GM10847 (cell line): ENCODE results near the gene SRP68.

Experiments used
- POLR2A ChIP-seq: IDR thresholded peaks from 2 replicates; pipeline ENCODE4 v1.6.1; 2011; ENCODE audit not compliant: insufficient read length; ENCODE audit errors: extremely low read depth

The SRP68 gene

GRCh38 chr17:76005263-76006149 is 66.8 kb downstream of the SRP68 start:
- no peak for TF ChIP-seq POLR2A

GRCh38 chr17:76004750-76005262 is 67.5 kb downstream of the SRP68 start:
- TF ChIP-seq POLR2A, result no peak

GRCh38 chr17:76003915-76004314 is 68.4 kb downstream of the SRP68 start:
- TF ChIP-seq POLR2A, result no peak

GRCh38 chr17:76002100-76002499 is 70.2 kb downstream of the SRP68 start:
- no peak for TF ChIP-seq POLR2A

GRCh38 chr17:76000755-76001521 is 71.4 kb downstream of the SRP68 start, which contains the start of gene CDK3:
CDK3 (plus strand) TSS chr17:76000855; CDS start chr17:76001426, 571 bp downstream.
- TF ChIP-seq POLR2A, result no peak

- TF ChIP-seq POLR2A, result no peak
Observed at GRCh38 chr17:76000016-76000754, 72.1 kb downstream of the SRP68 start.

- no peak for TF ChIP-seq POLR2A
Observed at GRCh38 chr17:75998327-75998795, 74.0 kb downstream of the SRP68 start.

GRCh38 chr17:75996665-75997590 is 75.4 kb downstream of the SRP68 start:
- TF ChIP-seq POLR2A, result no peak

GRCh38 chr17:75995385-75995925 is 76.9 kb downstream of the SRP68 start:
- TF ChIP-seq POLR2A, result no peak

GRCh38 chr17:75994802-75995370 is 77.4 kb downstream of the SRP68 start:
- TF ChIP-seq POLR2A, result no peak

- no peak for TF ChIP-seq POLR2A
Observed at GRCh38 chr17:75991396-75991795, 80.9 kb downstream of the SRP68 start.
